ENCODE data around the gene HNRNPDL. TPM values are rescaled to one million over a fixed set of nuclear protein-coding genes. Genes with fewer than 3 reads are reported as not detected.
"Not testable (repeated sequence)": the region's sequence is repeated elsewhere in the genome, so short reads cannot be mapped to it uniquely, and the experiment has no call there.

HNRNPDL gene
- polyA plus RNA-seq, 1 of the 3 experiments (the other 2 are of a cell fraction): 210 TPM

- TF ChIP-seq YY1 (IDR thresholded peaks at IDR 0.05; ENCODE audit: low read depth): no peak
- TF ChIP-seq FOXJ3 (CRISPR knock-in tag; IDR thresholded peaks at IDR 0.05): no peak
- 0 out of 4 replicates have a peak, but pooled peaks of 1 of the 2 experiments have one; percentile 16 for TF ChIP-seq EP300 (IDR thresholded peaks at IDR 0.05; ENCODE audit: borderline replicate concordance in 1 of 2, low read depth in 1 of 2, low read length in 1 of 2)
- no peak; the same call in 1 of the 2 replicates for TF ChIP-seq REST (IDR thresholded peaks at IDR 0.05; ENCODE audit: low read depth, low read length)
- TF ChIP-seq FOXM1 (IDR thresholded peaks at IDR 0.05; ENCODE audit: low read depth): no peak
- TF ChIP-seq IRF3 (IDR thresholded peaks at IDR 0.05; ENCODE audit: low read depth, low read length): no peak
Measured at GRCh38 chr4:82430193-82430963, at the start of gene HNRNPDL, which contains the start of gene ENOPH1 (continued).

GRCh38 chr4:82479562-82479961 is 49.3 kb upstream of the HNRNPDL start:
- POLR2A ChIA-PET: no interaction called here
- H3K36me3 ChIP-seq (replicated peaks in 1 of 2; ENCODE audit: control insufficient read depth in 1 of 2, insufficient read depth in 2 of 2, low read length in 1 of 2): peaks cover 0 to 8% of the 10 kb centered on the region in 2 experiments
- no peaks in the 10 kb centered on the region for H3K79me2 ChIP-seq (ENCODE audit: insufficient read depth)
- H3K9me2 ChIP-seq: no peaks in the 10 kb centered on the region
- H4K20me1 ChIP-seq (ENCODE audit: insufficient read depth): no peaks in the 10 kb centered on the region
- no peaks in the 10 kb centered on the region for H3F3A ChIP-seq (replicated peaks; ENCODE audit: insufficient read depth)
- H3K4me1 ChIP-seq (ENCODE audit: control insufficient read depth in 1 of 2, insufficient read depth in 2 of 2, low read depth in 1 of 2, low read length in 1 of 2): no peaks in the 10 kb centered on the region
- no peaks in the 10 kb centered on the region for H3K9me3 ChIP-seq
- no peak overlapping the region for H3K4me3 ChIP-seq (ENCODE audit: low read depth in 2 of 2, low read length in 1 of 2)
- TF ChIP-seq TAF1 (IDR thresholded peaks at IDR 0.05; ENCODE audit: borderline replicate concordance, low read depth, low read length) (no peak), MXI1 (IDR thresholded peaks at IDR 0.05; ENCODE audit: low read depth, low read length) (no peak), ELF1 (IDR thresholded peaks at IDR 0.05) (no peak), RAD21 (IDR thresholded peaks at IDR 0.05; ENCODE audit: low read length) (no peak), MAX (IDR thresholded peaks at IDR 0.05; ENCODE audit: low read depth) (no peak), CHD2 (IDR thresholded peaks at IDR 0.05; ENCODE audit: low read length, partially characterized antibody) (no peak), POLR2AphosphoS5 (IDR thresholded peaks at IDR 0.05; ENCODE audit: low read depth, low read length) (no peak), USF1 (IDR thresholded peaks at IDR 0.05; ENCODE audit: borderline replicate concordance, low read depth) (no peak), SMC3 (IDR thresholded peaks at IDR 0.05; ENCODE audit: low read depth, low read length) (no peak), SIN3A (IDR thresholded peaks at IDR 0.05; ENCODE audit: borderline replicate concordance, low read depth, low read length) (no peak), MEF2A (IDR thresholded peaks at IDR 0.05; ENCODE audit: borderline replicate concordance, low read depth) (no peak), ZBTB33 (IDR thresholded peaks at IDR 0.05; ENCODE audit: borderline replicate concordance, low read depth) (no peak)
- no peak overlapping the region for H2AFZ ChIP-seq (ENCODE audit: low read depth)
- no peaks in the 10 kb centered on the region for H3K27me3 ChIP-seq (ENCODE audit: insufficient read depth)
- 89% methylated on average over 14 of the region's 14 CpGs for WGBS (ENCODE audit: low lambda C conversion rate)
- H3K9ac ChIP-seq: no peak overlapping the region
- DNase-seq: no peak
- CTCF ChIA-PET: no interaction called here
- H3K4me2 ChIP-seq: no peak overlapping the region
- H3K27ac ChIP-seq (ENCODE audit: low read depth in 2 of 2, low read length in 1 of 2): no peak overlapping the region

GRCh38 chr4:82477469-82477868 is 47.2 kb upstream of the HNRNPDL start:
- H3K4me2 ChIP-seq; H3K9ac ChIP-seq; H3K9me2 ChIP-seq; H2AFZ ChIP-seq (ENCODE audit: low read depth); H3K9me3 ChIP-seq; CTCF ChIA-PET; POLR2A ChIA-PET; H3F3A ChIP-seq (replicated peaks; ENCODE audit: insufficient read depth); H4K20me1 ChIP-seq (ENCODE audit: insufficient read depth); H3K27me3 ChIP-seq (ENCODE audit: insufficient read depth); H3K4me1 ChIP-seq (ENCODE audit: control insufficient read depth in 1 of 2, insufficient read depth in 2 of 2, low read depth in 1 of 2, low read length in 1 of 2); H3K36me3 ChIP-seq (replicated peaks in 1 of 2; ENCODE audit: control insufficient read depth in 1 of 2, insufficient read depth in 2 of 2, low read length in 1 of 2); H3K27ac ChIP-seq (ENCODE audit: low read depth in 2 of 2, low read length in 1 of 2); H3K4me3 ChIP-seq (ENCODE audit: low read depth in 2 of 2, low read length in 1 of 2); DNase-seq; H3K79me2 ChIP-seq (ENCODE audit: insufficient read depth): not testable (repeated sequence)
- 88% methylated on average over 9 of the region's 9 CpGs for WGBS (ENCODE audit: low lambda C conversion rate)

Data from SK-N-SH (cell line).